Ishikawa (cell line): ENCODE data around the gene EOMES.

Source experiments
- CEBPB ChIP-seq: IDR thresholded peaks from 2 replicates; pipeline ENCODE4 v1.6.1; 2012
- CREB1 ChIP-seq: IDR thresholded peaks from 2 replicates; pipeline ENCODE4 v1.6.1; 2012; ENCODE audit warnings: low read depth
- MAX ChIP-seq: IDR thresholded peaks from 2 replicates; pipeline ENCODE4 v1.6.1; 2012
- NFIC ChIP-seq: IDR thresholded peaks from 2 replicates; pipeline ENCODE4 v1.6.1; 2012
- RAD21 ChIP-seq: IDR thresholded peaks from 2 replicates; pipeline ENCODE4 v1.6.1; 2012; ENCODE audit warnings: low read depth

DNA sequence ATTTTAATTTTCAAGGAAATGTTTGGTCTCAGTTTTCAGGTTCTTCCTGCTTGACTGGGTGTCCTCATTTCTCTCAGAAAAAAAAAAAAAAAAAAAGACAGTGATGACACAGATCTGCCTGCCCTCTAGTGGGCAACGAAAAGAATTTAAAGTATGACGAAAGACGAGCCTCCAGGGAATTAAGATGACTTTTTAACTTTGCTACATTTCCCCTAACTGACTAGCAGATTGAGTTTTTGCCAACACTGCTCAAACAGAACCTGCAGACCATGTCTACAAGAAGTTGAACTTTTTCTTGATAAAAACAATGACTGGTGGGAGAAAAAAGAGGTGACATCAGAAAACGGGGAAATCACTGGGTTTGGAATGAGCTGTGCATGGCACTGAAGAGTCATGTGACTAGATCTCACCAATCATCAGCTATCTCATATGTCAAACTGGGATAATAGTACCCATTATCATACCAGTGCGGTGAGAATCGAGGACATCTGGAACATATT is 40.8 kb downstream of the EOMES start:
- TF ChIP-seq RAD21 (peak; percentile 74), CREB1 (peak; percentile 68), MAX (peak; percentile 22; the same call in 1 of the 2 replicates), NFIC (no peak), CEBPB (peak; percentile 70; the same call in 1 of the 2 replicates)
